K562 (cell line): ENCODE measurements around the gene TTC39A.

ENCODE experiments used
- BDP1 ChIP-seq: IDR thresholded peaks from 3 replicates; pipeline ENCODE4 v1.6.1; 2011; ENCODE audit not compliant: insufficient read length, insufficient read depth
- CBFA2T3 ChIP-seq: fragments of 450-650 bp; IDR thresholded peaks from 2 replicates; pipeline ENCODE4 v1.6.1; 2017
- CTCF ChIP-seq, 3 experiments: IDR thresholded peaks in 2 of 3; conservative IDR thresholded peaks in 1 of 3; 2 replicates each; pipeline ENCODE4 v1.5.1; 2011 to 2012; ENCODE audit warnings: low read length in 3 of 3, mild to moderate bottlenecking in 3 of 3, control low read depth in 2 of 3, improper control_type of control experiment in 1 of 3, inconsistent platforms in 1 of 3, low read depth in 1 of 3, mixed read lengths in 1 of 3, moderate library complexity in 1 of 3; ENCODE audit not compliant: insufficient read depth in 2 of 3
- EZH2 ChIP-seq: IDR thresholded peaks from 2 replicates; pipeline ENCODE4 v1.6.1; 2012; ENCODE audit warnings: low read depth, mild to moderate bottlenecking, inconsistent platforms, low read length, borderline replicate concordance
- HNRNPH1 ChIP-seq: fragments of 200-400 bp; formaldehyde crosslinking; optimal IDR thresholded peaks from 2 replicates; pipeline ENCODE3; 2017; ENCODE audit warnings: low read depth, mild to moderate bottlenecking, low read length, moderate library complexity
- KDM1A ChIP-seq, 2 experiments: fragments of 450-650 bp; IDR thresholded peaks; 2 replicates each; pipeline ENCODE4 v1.6.1; 2016; ENCODE audit warnings: mild to moderate bottlenecking in 2 of 2
- KLF6 ChIP-seq: fragments of 250-450 bp; sonication (Bioruptor Pico); IDR thresholded peaks from 2 replicates; pipeline ENCODE4 v1.4.0; 2020; ENCODE audit warnings: mild to moderate bottlenecking, moderate library complexity, borderline replicate concordance
- PCBP1 ChIP-seq: fragments of 200-400 bp; formaldehyde crosslinking; IDR thresholded peaks from 2 replicates; pipeline ENCODE4 v1.6.1; 2018; ENCODE audit warnings: mild to moderate bottlenecking, low read depth, low read length; ENCODE audit not compliant: poor library complexity, severe bottlenecking
- POLR2A ChIP-seq: fragments of 450-650 bp; conservative IDR thresholded peaks from 2 replicates; pipeline ENCODE4 v1.6.1; 2016
- USF2 ChIP-seq: sonication (generic); formaldehyde crosslinking; IDR thresholded peaks from 2 replicates; pipeline ENCODE4 v1.5.0; 2020; ENCODE audit warnings: missing genetic modification reagents
- TF ChIP-seq, protein P1 (sequence below): IDR thresholded peaks from 2 replicates; pipeline ENCODE4 v1.6.1; 2016; ENCODE audit warnings: missing genetic modification characterization, missing compliant biosample characterization

DNA sequence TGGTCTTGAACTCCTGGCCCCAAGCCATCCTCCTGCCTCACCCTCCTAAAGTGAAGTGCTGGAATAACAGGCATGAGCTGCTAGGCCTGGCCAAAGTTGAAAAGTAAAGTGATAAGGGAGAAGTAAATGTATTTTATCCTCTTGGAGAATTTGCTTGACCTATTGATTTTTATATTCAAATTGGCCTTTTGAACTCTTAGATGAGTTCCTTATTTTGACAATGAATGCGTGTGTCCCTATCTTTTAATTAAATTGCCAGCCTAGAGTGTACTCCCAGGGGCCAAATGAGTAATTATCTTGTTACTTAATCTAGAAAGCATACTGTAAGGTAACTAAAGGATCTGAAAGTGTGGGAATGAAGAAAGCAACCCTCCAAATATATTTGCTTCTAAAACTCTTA, 82.9 kb downstream of the TTC39A start:
- TF ChIP-seq PCBP1 (no peak), USF2 (CRISPR knock-in tag) (no peak), CTCF (IDR thresholded peaks at IDR 0.05 in 2 of 3, conservative IDR thresholded peaks at IDR 0.05 in 1 of 3; ENCODE audit: insufficient read depth in 2 of 3, low read depth in 1 of 3, low read length in 3 of 3) (no peak), POLR2A (no peak), BDP1 (no peak), KLF6 (CRISPR knock-in tag) (no peak), EZH2 (no peak), HNRNPH1 (no peak), CBFA2T3 (no peak), KDM1A (IDR thresholded peaks at IDR 0.05) (no peak)
- TF ChIP-seq, protein P1, sequence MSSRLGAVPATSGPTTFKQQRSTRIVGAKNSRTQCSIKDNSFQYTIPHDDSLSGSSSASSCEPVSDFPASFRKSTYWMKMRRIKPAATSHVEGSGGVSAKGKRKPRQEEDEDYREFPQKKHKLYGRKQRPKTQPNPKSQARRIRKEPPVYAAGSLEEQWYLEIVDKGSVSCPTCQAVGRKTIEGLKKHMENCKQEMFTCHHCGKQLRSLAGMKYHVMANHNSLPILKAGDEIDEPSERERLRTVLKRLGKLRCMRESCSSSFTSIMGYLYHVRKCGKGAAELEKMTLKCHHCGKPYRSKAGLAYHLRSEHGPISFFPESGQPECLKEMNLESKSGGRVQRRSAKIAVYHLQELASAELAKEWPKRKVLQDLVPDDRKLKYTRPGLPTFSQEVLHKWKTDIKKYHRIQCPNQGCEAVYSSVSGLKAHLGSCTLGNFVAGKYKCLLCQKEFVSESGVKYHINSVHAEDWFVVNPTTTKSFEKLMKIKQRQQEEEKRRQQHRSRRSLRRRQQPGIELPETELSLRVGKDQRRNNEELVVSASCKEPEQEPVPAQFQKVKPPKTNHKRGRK: no peak
